Stomach (tissue), 9 donors: ENCODE results near the gene GPR143. TPM values are rescaled to one million over a fixed set of nuclear protein-coding genes. Genes with fewer than 3 reads are reported as not detected.

Experiments used
- DNase-seq, 2 donors: peaks; one replicate each; pipeline versions ENCODE4 v3.0.0 to v3.0.0-alpha.2; 2013 to 2019
- H3K27ac ChIP-seq, 5 donors: fragments of 200-600 bp in 4 of 5; sonication (generic) in 4 of 5; one replicate each; pipeline ENCODE4 v1.5.1; 2013 to 2019; ENCODE audit warnings: mild to moderate bottlenecking in 1 of 5, moderate library complexity in 1 of 5
- H3K27me3 ChIP-seq, 3 donors: fragments of 200-600 bp; sonication (generic); one replicate each; pipeline ENCODE4 v1.5.1; 2017 to 2019; ENCODE audit warnings: mixed run types in 1 of 3
- H3K36me3 ChIP-seq, 4 donors: fragments of 200-600 bp; sonication (generic); 1 replicate in 3 of 4; 2 replicates in 1 of 4; pipeline ENCODE4 v1.5.1; 2016 to 2019
- H3K4me1 ChIP-seq, 4 donors: fragments of 200-600 bp; sonication (generic); one replicate each; pipeline ENCODE4 v1.5.1; 2016 to 2019
- H3K4me3 ChIP-seq, 4 donors: fragments of 200-600 bp; sonication (generic) in 3 of 4; one replicate each; pipeline ENCODE4 v1.5.1; 2016 to 2019; ENCODE audit warnings: mild to moderate bottlenecking in 1 of 4
- H3K9me3 ChIP-seq, 4 donors: fragments of 200-600 bp; sonication (generic); one replicate each; pipeline ENCODE4 v1.5.1; 2016 to 2019
- CTCF ChIP-seq, 7 experiments: fragments of 450-650 bp in 4 of 7; fragments of 200-600 bp in 3 of 7; sonication (generic) in 3 of 7; IDR thresholded peaks; one replicate each; pipeline ENCODE4 v1.5.1; 2016 to 2019; ENCODE audit warnings: antibody characterized with exemption in 7 of 7, control low read depth in 2 of 7, mild to moderate bottlenecking in 1 of 7
- EP300 ChIP-seq: sonication (generic); formaldehyde crosslinking; IDR thresholded peaks from one replicate; pipeline ENCODE4 v1.6.1; 2017; ENCODE audit warnings: antibody characterized with exemption
- POLR2A ChIP-seq, 4 donors: fragments of 450-650 bp; IDR thresholded peaks; one replicate each; pipeline ENCODE4 v1.6.1; 2016; ENCODE audit warnings: antibody characterized with exemption in 4 of 4, control low read depth in 2 of 4, mild to moderate bottlenecking in 1 of 4, moderate library complexity in 1 of 4
- POLR2AphosphoS5 ChIP-seq, 3 donors: sonication (generic); formaldehyde crosslinking; IDR thresholded peaks; one replicate each; pipeline ENCODE4 v1.6.1; 2016; ENCODE audit warnings: antibody characterized with exemption in 3 of 3
- WGBS, 5 donors: extraction: QIAGEN DNeasy Blood & Tissue Kit in 3 of 5; methylation state at CpG; one replicate each; pipeline versions ENCODE4 v1.1.5 to v1.1.7; 2013 to 2018; 5-methylcytosine and 5-hydroxymethylcytosine counted together
- intact Hi-C: fragments of 100-400 bp; cut with DNase I; formaldehyde crosslinking; loops from one replicate; pipeline ENCODE4 v1.15.1; 2023; ENCODE audit warnings: low total_unique reads
- polyA plus RNA-seq, 3 donors: library from polyadenylated mRNA; stranded (reverse); fragments of 200-250 nt; gene quantifications; one replicate each; pipeline ENCODE4 v1.2.3, GENCODE V29; 2013
- total RNA-seq, 5 donors: library from RNA; depleted of rRNA; stranded (reverse); fragments of >200 nt; gene quantifications; one replicate each; pipeline versions ENCODE4 v1.1.0 to v1.2.3, GENCODE V29; 2014 to 2016
- donor health status: healthy with polysubstance abuse.
- donor health status: Bipolar disorder and iron deficiency.
- donor health status: healthy.

Gene GPR143
- total and polyA plus RNA-seq, 8 donors, result 0.46 to 2.3 (median 1.2) TPM; not detected in 4

GRCh38 chrX:9676306-9676705, 89.3 kb downstream of the GPR143 start:
- H3K27me3 ChIP-seq, result no peaks in the 10 kb centered on the region
- no peak for DNase-seq
- TF ChIP-seq POLR2AphosphoS5 (IDR thresholded peaks at IDR 0.05) (no peak), CTCF (IDR thresholded peaks at IDR 0.05) (no peak), POLR2A (IDR thresholded peaks at IDR 0.05) (no peak), EP300 (no peak)
- intact Hi-C loops, result no loop called here
- H3K4me3 ChIP-seq, result no peak overlapping the region
- H3K36me3 ChIP-seq, result no peaks in the 10 kb centered on the region
- no peak overlapping the region for H3K27ac ChIP-seq
- WGBS, 5 donors, result 71 to 87% (median 79%) methylated on average over 12 to 13 of the region's 13 CpGs
- no peaks in the 10 kb centered on the region for H3K4me1 ChIP-seq
- peaks cover 0 to 7% (median 0%) of the 10 kb centered on the region in 4 donors for H3K9me3 ChIP-seq

Other genes with a start within 250 kb of the GPR143 start
- 10 to 100 TPM in 1 of 5 donors, 1 to 10 TPM in 4; 3.7 to 11.3 (median 4.7) TPM for gene SHROOM2, start 20.6 kb upstream of the GPR143 start, total RNA-seq
- gene SHROOM2, start 20.6 kb upstream of the GPR143 start, polyA plus RNA-seq, result 1 to 10 TPM; 1.3 to 1.8 (median 1.7) TPM
- gene CLDN34, start 201.5 kb upstream of the GPR143 start, total RNA-seq, result under 1 TPM in 1 of 5 donors, not detected in 4; 0.73 TPM
- gene CLDN34, start 201.5 kb upstream of the GPR143 start, polyA plus RNA-seq, result under 1 TPM in 1 of 3 donors, not detected in 2; 0.18 TPM